Coronary artery (tissue), 2 donors: ENCODE measurements around the gene VEPH1.

Experiments used
- DNase-seq: peaks from one replicate; pipeline ENCODE4 v3.0.0-alpha.2; 2017; ENCODE audit warnings: low spot score
- H3K27ac ChIP-seq, 2 donors: fragments of 200-600 bp; sonication (generic); one replicate each; pipeline ENCODE4 v1.5.1; 2016 to 2019
- H3K4me3 ChIP-seq: fragments of 200-600 bp; sonication (generic); 2 replicates; pipeline ENCODE4 v1.5.1; 2016; ENCODE audit warnings: mild to moderate bottlenecking, moderate library complexity
- TF ChIP-seq, protein P1 (sequence below): fragments of 200-600 bp; sonication (generic); IDR thresholded peaks from one replicate; pipeline ENCODE4 v1.5.1; 2019; ENCODE audit warnings: antibody characterized with exemption

VEPH1 gene

DNA sequence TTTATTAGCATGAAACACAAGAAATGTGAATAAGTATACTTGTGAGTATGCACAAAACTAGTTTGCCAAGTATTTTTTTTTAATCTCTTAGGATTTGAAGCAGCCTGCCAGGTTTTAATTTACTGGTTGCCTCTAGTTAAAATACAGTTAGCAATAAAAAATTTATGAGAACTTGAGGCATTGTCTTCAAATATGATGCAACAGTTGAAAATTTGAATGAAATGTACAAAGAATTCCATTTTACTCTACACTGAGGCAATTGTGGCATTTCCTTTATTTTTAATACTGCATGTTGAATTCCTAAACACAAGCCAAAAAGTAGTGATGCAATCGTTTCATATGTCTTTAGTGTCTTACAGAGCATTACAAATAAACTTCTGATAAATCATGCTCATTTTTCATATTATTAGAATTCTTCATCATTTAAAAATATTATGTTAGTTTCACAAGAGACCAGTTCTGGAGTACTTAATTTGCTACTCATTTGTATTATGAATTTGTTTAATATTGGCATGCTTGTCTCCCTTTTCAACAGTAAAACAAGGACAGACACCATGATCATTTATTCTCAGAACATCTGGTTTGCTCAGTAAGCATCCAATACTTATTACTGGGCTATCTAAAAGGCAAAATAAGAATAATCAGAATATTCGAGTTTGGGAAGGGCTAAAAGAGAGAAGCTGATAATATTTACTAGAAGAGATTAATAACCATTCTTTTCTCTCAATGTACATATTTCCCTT, 191.4 kb downstream of the VEPH1 start:
- no peak overlapping the region for H3K27ac ChIP-seq
- DNase-seq: no peak
- no peak overlapping the region for H3K4me3 ChIP-seq
- TF ChIP-seq, protein P1, sequence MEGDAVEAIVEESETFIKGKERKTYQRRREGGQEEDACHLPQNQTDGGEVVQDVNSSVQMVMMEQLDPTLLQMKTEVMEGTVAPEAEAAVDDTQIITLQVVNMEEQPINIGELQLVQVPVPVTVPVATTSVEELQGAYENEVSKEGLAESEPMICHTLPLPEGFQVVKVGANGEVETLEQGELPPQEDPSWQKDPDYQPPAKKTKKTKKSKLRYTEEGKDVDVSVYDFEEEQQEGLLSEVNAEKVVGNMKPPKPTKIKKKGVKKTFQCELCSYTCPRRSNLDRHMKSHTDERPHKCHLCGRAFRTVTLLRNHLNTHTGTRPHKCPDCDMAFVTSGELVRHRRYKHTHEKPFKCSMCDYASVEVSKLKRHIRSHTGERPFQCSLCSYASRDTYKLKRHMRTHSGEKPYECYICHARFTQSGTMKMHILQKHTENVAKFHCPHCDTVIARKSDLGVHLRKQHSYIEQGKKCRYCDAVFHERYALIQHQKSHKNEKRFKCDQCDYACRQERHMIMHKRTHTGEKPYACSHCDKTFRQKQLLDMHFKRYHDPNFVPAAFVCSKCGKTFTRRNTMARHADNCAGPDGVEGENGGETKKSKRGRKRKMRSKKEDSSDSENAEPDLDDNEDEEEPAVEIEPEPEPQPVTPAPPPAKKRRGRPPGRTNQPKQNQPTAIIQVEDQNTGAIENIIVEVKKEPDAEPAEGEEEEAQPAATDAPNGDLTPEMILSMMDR: no peak

DNA sequence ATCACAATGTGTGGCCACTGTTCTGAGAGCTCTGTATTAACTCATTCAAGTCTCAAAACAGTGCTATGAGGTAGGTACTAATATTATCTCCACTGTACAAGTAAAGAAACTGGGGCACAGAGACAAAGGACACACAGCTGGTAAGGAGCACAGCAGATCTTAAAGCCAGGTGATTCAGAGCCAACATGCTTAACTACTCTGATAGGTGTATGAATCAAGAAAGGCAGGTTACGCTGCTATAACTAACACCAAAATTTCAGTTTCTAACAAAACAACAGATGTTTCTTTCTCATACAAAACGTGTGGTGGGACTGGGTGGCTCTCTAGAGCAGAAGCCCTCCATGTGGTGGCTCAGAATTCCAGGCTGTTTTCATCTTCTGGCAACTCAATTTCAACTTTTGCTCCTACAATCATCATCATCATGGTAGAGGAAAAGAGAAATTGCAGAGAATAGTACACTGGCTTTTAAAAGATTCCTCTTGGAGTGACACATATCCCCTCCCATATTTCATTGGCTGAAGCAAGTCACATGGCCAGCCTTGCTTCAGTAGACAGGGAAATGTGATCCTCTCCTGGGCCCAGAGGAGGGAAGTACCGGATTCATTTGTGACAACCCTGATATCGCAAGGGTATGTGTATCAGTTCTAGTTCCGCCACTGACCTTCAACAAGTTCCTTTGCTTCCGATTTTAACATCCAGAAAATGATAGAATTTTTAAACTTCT, 192.7 kb downstream of the VEPH1 start:
- TF ChIP-seq, protein P1: no peak
- Histone ChIP-seq H3K27ac (no peak overlapping the region), H3K4me3 (no peak overlapping the region)
- no peak for DNase-seq

DNA sequence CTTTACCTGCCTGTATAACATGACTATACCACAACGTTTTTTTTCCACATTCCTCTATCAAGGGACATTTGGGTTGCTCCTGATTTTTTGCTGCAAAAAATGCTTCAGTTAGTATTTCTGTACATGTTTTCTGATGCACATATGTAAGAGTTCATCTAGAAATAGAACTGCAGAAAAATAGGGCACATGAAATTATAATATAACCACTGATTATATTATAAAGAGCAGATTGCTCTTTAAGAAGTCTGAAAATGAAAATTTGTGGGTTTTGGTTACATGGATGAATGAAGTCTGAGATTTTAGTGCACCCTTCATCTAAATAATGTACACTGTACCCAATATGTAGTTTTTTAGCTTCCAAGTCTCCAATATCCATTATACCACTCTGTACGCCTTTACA, 196.7 kb downstream of the VEPH1 start:
- no peak overlapping the region for H3K27ac ChIP-seq
- DNase-seq: no peak
- H3K4me3 ChIP-seq: no peak overlapping the region
- TF ChIP-seq, protein P1: no peak

DNA sequence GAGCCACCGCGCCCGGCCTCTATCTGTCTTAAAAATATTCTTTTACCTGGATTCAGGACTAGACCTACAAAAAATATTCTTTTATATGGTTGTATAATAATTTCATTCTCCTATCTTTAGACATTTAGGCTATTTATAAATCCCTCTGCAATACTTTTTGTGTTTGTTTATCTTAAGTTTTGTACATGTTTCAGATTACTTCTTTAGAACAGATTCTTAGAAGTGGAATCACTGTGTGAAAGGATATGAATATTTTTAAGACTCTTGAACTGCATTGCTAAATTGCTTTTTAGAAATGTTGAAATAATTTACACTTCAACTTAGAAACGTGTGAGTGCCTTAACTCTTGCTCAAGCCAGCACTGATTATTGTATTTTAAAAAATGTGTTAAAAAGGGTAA, 197.8 kb downstream of the VEPH1 start:
- TF ChIP-seq, protein P1: no peak
- Histone ChIP-seq H3K27ac (no peak overlapping the region), H3K4me3 (no peak overlapping the region)
- DNase-seq: no peak

DNA sequence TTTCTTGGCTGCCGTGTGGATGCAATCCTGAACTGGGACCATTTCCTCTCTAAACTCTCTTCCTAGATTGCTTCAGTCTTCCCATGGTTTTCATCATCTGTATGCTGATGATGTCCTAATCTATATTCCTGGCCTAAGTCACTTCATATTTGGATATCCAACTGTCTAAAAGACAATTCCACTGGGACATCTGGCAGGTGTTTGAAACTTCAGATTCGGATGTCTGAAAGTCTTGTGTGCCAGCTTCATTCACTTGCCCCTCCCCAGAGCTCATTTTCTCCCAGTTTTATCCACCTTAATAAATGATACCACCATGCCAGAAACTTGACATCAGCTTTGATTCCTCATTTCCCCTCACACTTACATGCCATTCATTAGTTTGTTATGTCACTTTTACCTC, 201.5 kb downstream of the VEPH1 start:
- Histone ChIP-seq H3K4me3 (no peak overlapping the region), H3K27ac (no peak overlapping the region)
- TF ChIP-seq, protein P1: no peak
- DNase-seq: no peak

DNA sequence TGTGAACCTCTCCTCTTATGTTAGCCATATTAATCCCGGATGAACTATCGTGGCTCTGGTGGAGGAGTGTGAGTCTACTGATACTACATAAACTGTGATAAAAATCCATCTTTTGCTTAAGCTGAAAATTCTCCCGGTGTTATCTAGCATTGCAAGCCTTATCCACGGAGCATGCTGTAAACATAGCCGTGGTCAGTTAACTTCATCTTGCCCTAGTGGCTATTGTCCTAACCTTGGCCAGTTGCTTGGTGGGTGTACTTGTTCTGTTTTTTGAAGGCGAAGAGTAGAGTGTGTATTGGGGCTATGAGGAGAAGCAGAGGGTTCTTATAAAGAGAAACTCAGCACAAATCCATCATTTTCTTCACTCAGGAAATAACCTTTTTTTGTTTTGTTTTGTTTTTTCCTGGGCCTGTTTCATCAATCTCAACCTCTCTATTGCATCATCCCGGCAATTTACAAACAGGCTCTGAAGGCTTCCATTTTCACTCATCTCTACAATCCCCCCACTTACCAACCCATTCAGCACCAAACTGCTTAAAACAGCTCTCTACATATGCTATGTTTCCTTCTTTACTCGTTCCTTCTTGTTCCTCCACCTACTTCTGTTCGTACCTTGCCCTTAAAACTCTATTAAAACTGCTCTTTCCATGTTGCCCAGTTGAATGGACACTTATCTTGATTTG, 202.1 kb downstream of the VEPH1 start:
- DNase-seq: no peak
- no peak overlapping the region for H3K4me3 ChIP-seq
- TF ChIP-seq, protein P1: no peak
- H3K27ac ChIP-seq: no peak overlapping the region
